GM18873 (cell line): ENCODE results near the gene SMC5.

ENCODE experiments used
- ATAC-seq: cut with Tn5 transposase; IDR thresholded peaks from one replicate; pipeline ENCODE4 v1.9.1; 2021; ENCODE audit warnings: mild to moderate bottlenecking, moderate library complexity, moderate number of reproducible peaks; ENCODE audit not compliant: unreplicated experiment, low FRiP score

The SMC5 gene

GRCh38 chr9:70403166-70403565, 144.4 kb downstream of the SMC5 start:
- no peak for ATAC-seq

GRCh38 chr9:70403618-70404025, 144.8 kb downstream of the SMC5 start:
- no peak for ATAC-seq

- ATAC-seq: no peak
These were observed 145.5 kb downstream of the SMC5 start for GRCh38 chr9:70404261-70404660.
